K562 (cell line): Measurements from ENCODE around the gene DAG1. TPM values are rescaled to one million over a fixed set of nuclear protein-coding genes. Genes with fewer than 3 reads are reported as not detected.

ENCODE experiments used
- ATAC-seq: fragments of 200-7000 bp; cut with Tn5 transposase; 3 replicates; pipeline ENCODE4 v1.9.1; 2020; ENCODE audit warnings: moderate library complexity
- BruUV-seq: library from RNA; stranded (reverse); fragments of 400-500 nt; replicated peaks from 2 replicates; lab custom pipeline; 2021; lab: Mats Ljungman, UMichigan
- CTCF ChIA-PET: fragments of 300-600 bp; formaldehyde crosslinking; extraction: SDS; loops from one replicate; lab custom pipeline; 2021; ENCODE audit warnings: low intra/inter-chr PET ratio; lab: Yijun Ruan, JAX
- POLR2A ChIA-PET: fragments of 300-600, 350-650 bp; sonication (Branson Sonifier 250); formaldehyde crosslinking; extraction: SDS; loops from one replicate; lab custom pipeline; 2021; ENCODE audit warnings: antibody characterized with exemption, inconsistent platforms; lab: Yijun Ruan, JAX
- DNase-seq, 4 experiments: peaks; one replicate each; pipeline versions ENCODE4 v3.0.0 to v3.0.0-alpha.2; 2011 to 2018; ENCODE audit warnings: low spot score in 3 of 4, mixed read lengths in 3 of 4; ENCODE audit errors: extremely low read depth in 1 of 4
- FAIRE-seq: peaks from 2 replicates; lab custom pipeline; 2011; peaks lifted over from hg19 to GRCh38; lab: Jason Lieb, UNC
- H2AFZ ChIP-seq: 2 replicates; pipeline ENCODE4 v1.6.0; 2011; ENCODE audit warnings: low read depth, low read length, control low read depth, inconsistent platforms
- H3K27ac ChIP-seq: fragments of 200-600 bp; 3 replicates; pipeline ENCODE4 v1.8.0; 2011; ENCODE audit warnings: low read depth, mild to moderate bottlenecking, control low read depth, inconsistent platforms, low read length, moderate library complexity, mixed read lengths; ENCODE audit errors: extremely low read depth
- H3K27me3 ChIP-seq, 2 experiments: fragments of 300-600 bp in 1 of 2; 2 replicates in 1 of 2; 3 replicates in 1 of 2; pipeline versions ENCODE4 v1.6.0 to v1.8.0; 2011; ENCODE audit warnings: inconsistent platforms in 2 of 2, low read length in 2 of 2, mild to moderate bottlenecking in 1 of 2, mixed read lengths in 1 of 2, moderate library complexity in 1 of 2; ENCODE audit not compliant: control insufficient read depth in 2 of 2, insufficient read depth in 2 of 2
- H3K36me3 ChIP-seq: fragments of 300-600 bp; 3 replicates; pipeline ENCODE4 v1.8.0; 2011; ENCODE audit warnings: mild to moderate bottlenecking, low read length, inconsistent platforms; ENCODE audit not compliant: control insufficient read depth, insufficient read depth
- H3K4me1 ChIP-seq, 2 experiments: fragments of 200-600 bp in 1 of 2; replicated peaks in 1 of 2; 2 replicates in 1 of 2; 3 replicates in 1 of 2; pipeline versions ENCODE4 v1.5.1 to v1.8.0; 2011; ENCODE audit warnings: inconsistent platforms in 2 of 2, low read length in 2 of 2, mild to moderate bottlenecking in 1 of 2, mixed read lengths in 1 of 2, moderate library complexity in 1 of 2; ENCODE audit not compliant: control insufficient read depth in 2 of 2, insufficient read depth in 2 of 2
- H3K4me2 ChIP-seq: 2 replicates; pipeline ENCODE4 v1.6.1; 2011; ENCODE audit warnings: low read length, control low read depth, inconsistent platforms, mixed read lengths; ENCODE audit not compliant: insufficient read depth
- H3K4me3 ChIP-seq: fragments of 200-600 bp; sonication (generic), shearing (Covaris generic); 2 replicates; pipeline ENCODE4 v1.5.1; 2016; ENCODE audit warnings: control low read depth, inconsistent platforms
- H3K79me2 ChIP-seq: fragments of 200-600 bp; 3 replicates; pipeline ENCODE4 v1.8.0; 2011; ENCODE audit warnings: low read length, inconsistent platforms; ENCODE audit not compliant: control insufficient read depth, insufficient read depth
- H3K9ac ChIP-seq, 2 experiments: 2 replicates each; pipeline versions ENCODE4 v1.6.0 to v1.6.1; 2011; ENCODE audit warnings: low read depth in 2 of 2, low read length in 2 of 2, control low read depth in 1 of 2, inconsistent platforms in 1 of 2, mild to moderate bottlenecking in 1 of 2, mixed read lengths in 1 of 2; ENCODE audit not compliant: insufficient read depth in 1 of 2
- H3K9me1 ChIP-seq: one replicate; pipeline ENCODE4 v1.6.0; 2011; ENCODE audit warnings: inconsistent platforms, mild to moderate bottlenecking, low read length, moderate library complexity; ENCODE audit not compliant: control insufficient read depth, insufficient read depth
- H3K9me3 ChIP-seq: replicated peaks from 2 replicates; pipeline ENCODE4 v1.5.1; 2011; ENCODE audit warnings: low read depth, low read length, inconsistent platforms; ENCODE audit not compliant: control insufficient read depth, insufficient read depth
- H4K20me1 ChIP-seq: replicated peaks from 2 replicates; pipeline ENCODE4 v1.6.1; 2011; ENCODE audit warnings: low read length, inconsistent platforms, mixed read lengths; ENCODE audit not compliant: control insufficient read depth, insufficient read depth
- EHMT2 ChIP-seq: fragments of 450-650 bp; IDR thresholded peaks from 2 replicates; pipeline ENCODE4 v1.6.1; 2018; ENCODE audit warnings: antibody characterized with exemption
- FOSL1 ChIP-seq: fragments of 200-800 bp; sonication (Bioruptor generic); conservative IDR thresholded peaks from 2 replicates; pipeline ENCODE4 v1.6.1; 2016; ENCODE audit warnings: missing genetic modification characterization, missing compliant biosample characterization
- HMG20B ChIP-seq: fragments of 250-450 bp; sonication (Bioruptor Pico); IDR thresholded peaks from 2 replicates; pipeline ENCODE4 v1.5.0; 2021; ENCODE audit warnings: mild to moderate bottlenecking
- HMGN3 ChIP-seq: IDR thresholded peaks from 2 replicates; pipeline ENCODE4 v1.6.1; 2011; ENCODE audit warnings: borderline replicate concordance, low read depth, mild to moderate bottlenecking, mixed read lengths, low read length; ENCODE audit not compliant: insufficient read length; ENCODE audit errors: extremely low read depth
- KDM2B ChIP-seq: fragments of 250-450 bp; sonication (Bioruptor Pico); IDR thresholded peaks from 2 replicates; pipeline ENCODE4 v1.8.0; 2021; ENCODE audit warnings: mild to moderate bottlenecking, moderate library complexity
- RHOXF2B ChIP-seq: fragments of 250-450 bp; sonication (Bioruptor Pico); conservative IDR thresholded peaks from 2 replicates; pipeline ENCODE4 v1.5.1; 2021
- SUPT5H ChIP-seq: fragments of 450-650 bp; IDR thresholded peaks from 2 replicates; pipeline ENCODE4 v1.6.1; 2016
- ZNF263 ChIP-seq: sonication (generic); formaldehyde crosslinking; IDR thresholded peaks from 2 replicates; pipeline ENCODE4 v1.8.0; 2022; ENCODE audit warnings: mild to moderate bottlenecking, missing genetic modification reagents, borderline replicate concordance
- ZNF584 ChIP-seq: fragments of 200-800 bp; sonication (Bioruptor generic); IDR thresholded peaks from 2 replicates; pipeline ENCODE4 v1.6.1; 2016; ENCODE audit warnings: low read depth, mild to moderate bottlenecking, missing genetic modification characterization, missing compliant biosample characterization
- WGBS: fragments of 100-300 bp; shearing (Covaris generic); methylation state at CpG from one replicate; pipeline ENCODE4 v1.1.6; 2016; ENCODE audit warnings: low coverage, mixed read lengths; ENCODE audit not compliant: insufficient coverage; ENCODE audit errors: missing lambda C conversion rate; 5-methylcytosine and 5-hydroxymethylcytosine counted together
- in situ Hi-C: fragments of 300-500 bp; cut with MboI; formaldehyde crosslinking; loops from 4 replicates; pipeline ENCODE4 v1.15.0; 2018; ENCODE audit warnings: inconsistent platforms, mixed read lengths
- intact Hi-C: fragments of 100-400 bp; cut with micrococcal nuclease; formaldehyde crosslinking; loops from 2 replicates; pipeline ENCODE4 v1.14.2; 2022
- polyA plus RNA-seq, 8 experiments: library from polyadenylated mRNA; depleted of rRNA in 4 of 8; stranded (reverse) in 5 of 8; unstranded in 3 of 8; fragments of >200 nt; fragmentation: Nextera tagmentation in 2 of 8; fragmentation: Illumina TruSeq in 1 of 8; extraction: Ambion mirVana in 2 of 8; extraction: Trizol in 1 of 8; gene quantifications; 2 replicates each; pipeline versions ENCODE4 v1.2.1 to v1.2.3, GENCODE V29; 2011 to 2014; ENCODE audit warnings: inconsistent platforms in 1 of 8, missing spikeins in 1 of 8
- total RNA-seq, 7 experiments: library from RNA; depleted of rRNA in 6 of 7; stranded (reverse); fragments of >200 nt in 6 of 7; fragmentation: Illumina TruSeq in 2 of 7; extraction: Trizol in 2 of 7; gene quantifications; 2 replicates each; pipeline versions ENCODE4 v1.2.1 to v1.2.3, GENCODE V29; 2011 to 2021; ENCODE audit warnings: low replicate concordance in 1 of 7
- TF ChIP-seq, protein P1 (sequence below): fragments of 450-650 bp; IDR thresholded peaks from 2 replicates; pipeline ENCODE4 v1.6.1; 2017; ENCODE audit warnings: antibody characterized with exemption
- TF ChIP-seq, protein P2 (sequence below): fragments of 150-350 bp; IDR thresholded peaks from 2 replicates; pipeline ENCODE4 v1.6.1; 2014; ENCODE audit warnings: low read depth, mild to moderate bottlenecking, low read length, borderline replicate concordance
- TF ChIP-seq, protein P3 (sequence below): fragments of 250-450 bp; sonication (Bioruptor Pico); IDR thresholded peaks from 2 replicates; pipeline ENCODE4 v1.5.1; 2021; ENCODE audit warnings: mild to moderate bottlenecking
- TF ChIP-seq, protein P4 (sequence below): fragments of 150-350 bp; conservative IDR thresholded peaks from 2 replicates; pipeline ENCODE4 v1.6.1; 2014; ENCODE audit warnings: low read length

The DAG1 gene
- total and polyA plus RNA-seq, 9 of the 15 experiments (the other 6 are each of a cell fraction or from before 2014, with no cell fraction given): 0.29 to 19.6 (median 8.2) TPM

DNA sequence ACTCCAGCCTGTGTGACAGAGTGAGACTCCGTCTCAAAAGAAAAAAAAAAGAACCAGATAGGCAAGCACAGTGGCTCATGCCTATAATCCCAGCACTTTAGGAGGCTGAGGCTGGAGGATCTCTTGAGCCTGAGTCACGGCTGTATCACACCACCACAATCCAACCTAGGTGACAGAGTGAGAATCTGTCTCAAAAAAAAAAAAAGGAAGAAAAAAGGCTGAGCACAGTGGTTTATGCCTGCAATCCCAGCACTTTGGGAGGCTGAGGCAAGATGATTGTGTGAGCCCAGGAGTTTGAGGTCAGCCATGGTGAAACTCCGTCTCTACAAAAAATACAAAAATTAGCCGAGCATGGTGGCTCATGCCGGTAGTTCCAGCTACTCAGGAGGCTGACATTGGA lies 35.3 kb upstream of the DAG1 start:
- H3K27me3 ChIP-seq: no peaks in the 10 kb centered on the region
- H3K4me1 ChIP-seq: no peaks in the 10 kb centered on the region; a peak in 2 of 5 replicates
- FAIRE-seq: no peak
- no peak overlapping the region for H3K4me2 ChIP-seq
- no peaks in the 10 kb centered on the region for H3K9me1 ChIP-seq
- ATAC-seq: no peak
- H3K36me3 ChIP-seq: no peaks in the 10 kb centered on the region
- CTCF ChIA-PET: no interaction called here
- intact Hi-C loops (no loop called here), in situ Hi-C loops (loop anchor here (25.0 kb wide), 1 partner anchor 272 kb away; the partner anchor contains the start of genes CCDC71 and KLHDC8B)
- WGBS: 77% methylated on average over 3 of the region's 5 CpGs
- H3K79me2 ChIP-seq: no peaks in the 10 kb centered on the region
- no peaks in the 10 kb centered on the region for H3K9me3 ChIP-seq
- DNase-seq: no peak
- POLR2A ChIA-PET: interaction anchor here (0.7 kb wide), 1 partner anchor 295 kb away, joined by 3 read pairs; no protein-coding TSS in a partner anchor
- H3K9ac ChIP-seq: no peak overlapping the region
- no TSS peak for BruUV-seq
- no peak overlapping the region for H3K27ac ChIP-seq
- H3K4me3 ChIP-seq: no peak overlapping the region
- H4K20me1 ChIP-seq: no peaks in the 10 kb centered on the region
- H2AFZ ChIP-seq: no peak overlapping the region
- TF ChIP-seq RHOXF2B (no peak), EHMT2 (no peak), HMGN3 (no peak), SUPT5H (no peak), HMG20B (CRISPR knock-in tag) (no peak), ZNF263 (CRISPR knock-in tag) (no peak), FOSL1 (no peak), KDM2B (no peak), ZNF584 (CRISPR knock-in tag) (no peak)
- TF ChIP-seq, protein P1, sequence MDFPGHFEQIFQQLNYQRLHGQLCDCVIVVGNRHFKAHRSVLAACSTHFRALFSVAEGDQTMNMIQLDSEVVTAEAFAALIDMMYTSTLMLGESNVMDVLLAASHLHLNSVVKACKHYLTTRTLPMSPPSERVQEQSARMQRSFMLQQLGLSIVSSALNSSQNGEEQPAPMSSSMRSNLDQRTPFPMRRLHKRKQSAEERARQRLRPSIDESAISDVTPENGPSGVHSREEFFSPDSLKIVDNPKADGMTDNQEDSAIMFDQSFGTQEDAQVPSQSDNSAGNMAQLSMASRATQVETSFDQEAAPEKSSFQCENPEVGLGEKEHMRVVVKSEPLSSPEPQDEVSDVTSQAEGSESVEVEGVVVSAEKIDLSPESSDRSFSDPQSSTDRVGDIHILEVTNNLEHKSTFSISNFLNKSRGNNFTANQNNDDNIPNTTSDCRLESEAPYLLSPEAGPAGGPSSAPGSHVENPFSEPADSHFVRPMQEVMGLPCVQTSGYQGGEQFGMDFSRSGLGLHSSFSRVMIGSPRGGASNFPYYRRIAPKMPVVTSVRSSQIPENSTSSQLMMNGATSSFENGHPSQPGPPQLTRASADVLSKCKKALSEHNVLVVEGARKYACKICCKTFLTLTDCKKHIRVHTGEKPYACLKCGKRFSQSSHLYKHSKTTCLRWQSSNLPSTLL: no peak
- TF ChIP-seq, protein P2, sequence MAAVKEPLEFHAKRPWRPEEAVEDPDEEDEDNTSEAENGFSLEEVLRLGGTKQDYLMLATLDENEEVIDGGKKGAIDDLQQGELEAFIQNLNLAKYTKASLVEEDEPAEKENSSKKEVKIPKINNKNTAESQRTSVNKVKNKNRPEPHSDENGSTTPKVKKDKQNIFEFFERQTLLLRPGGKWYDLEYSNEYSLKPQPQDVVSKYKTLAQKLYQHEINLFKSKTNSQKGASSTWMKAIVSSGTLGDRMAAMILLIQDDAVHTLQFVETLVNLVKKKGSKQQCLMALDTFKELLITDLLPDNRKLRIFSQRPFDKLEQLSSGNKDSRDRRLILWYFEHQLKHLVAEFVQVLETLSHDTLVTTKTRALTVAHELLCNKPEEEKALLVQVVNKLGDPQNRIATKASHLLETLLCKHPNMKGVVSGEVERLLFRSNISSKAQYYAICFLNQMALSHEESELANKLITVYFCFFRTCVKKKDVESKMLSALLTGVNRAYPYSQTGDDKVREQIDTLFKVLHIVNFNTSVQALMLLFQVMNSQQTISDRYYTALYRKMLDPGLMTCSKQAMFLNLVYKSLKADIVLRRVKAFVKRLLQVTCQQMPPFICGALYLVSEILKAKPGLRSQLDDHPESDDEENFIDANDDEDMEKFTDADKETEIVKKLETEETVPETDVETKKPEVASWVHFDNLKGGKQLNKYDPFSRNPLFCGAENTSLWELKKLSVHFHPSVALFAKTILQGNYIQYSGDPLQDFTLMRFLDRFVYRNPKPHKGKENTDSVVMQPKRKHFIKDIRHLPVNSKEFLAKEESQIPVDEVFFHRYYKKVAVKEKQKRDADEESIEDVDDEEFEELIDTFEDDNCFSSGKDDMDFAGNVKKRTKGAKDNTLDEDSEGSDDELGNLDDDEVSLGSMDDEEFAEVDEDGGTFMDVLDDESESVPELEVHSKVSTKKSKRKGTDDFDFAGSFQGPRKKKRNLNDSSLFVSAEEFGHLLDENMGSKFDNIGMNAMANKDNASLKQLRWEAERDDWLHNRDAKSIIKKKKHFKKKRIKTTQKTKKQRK: no peak
- TF ChIP-seq, protein P3, sequence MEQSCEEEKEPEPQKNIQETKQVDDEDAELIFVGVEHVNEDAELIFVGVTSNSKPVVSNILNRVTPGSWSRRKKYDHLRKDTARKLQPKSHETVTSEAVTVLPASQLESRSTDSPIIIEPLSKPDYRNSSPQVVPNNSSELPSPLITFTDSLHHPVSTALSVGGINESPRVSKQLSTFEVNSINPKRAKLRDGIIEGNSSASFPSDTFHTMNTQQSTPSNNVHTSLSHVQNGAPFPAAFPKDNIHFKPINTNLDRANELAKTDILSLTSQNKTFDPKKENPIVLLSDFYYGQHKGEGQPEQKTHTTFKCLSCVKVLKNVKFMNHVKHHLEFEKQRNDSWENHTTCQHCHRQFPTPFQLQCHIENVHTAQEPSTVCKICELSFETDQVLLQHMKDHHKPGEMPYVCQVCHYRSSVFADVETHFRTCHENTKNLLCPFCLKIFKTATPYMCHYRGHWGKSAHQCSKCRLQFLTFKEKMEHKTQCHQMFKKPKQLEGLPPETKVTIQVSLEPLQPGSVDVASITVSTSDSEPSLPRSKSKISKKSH (CRISPR knock-in tag): no peak
- TF ChIP-seq, protein P4, sequence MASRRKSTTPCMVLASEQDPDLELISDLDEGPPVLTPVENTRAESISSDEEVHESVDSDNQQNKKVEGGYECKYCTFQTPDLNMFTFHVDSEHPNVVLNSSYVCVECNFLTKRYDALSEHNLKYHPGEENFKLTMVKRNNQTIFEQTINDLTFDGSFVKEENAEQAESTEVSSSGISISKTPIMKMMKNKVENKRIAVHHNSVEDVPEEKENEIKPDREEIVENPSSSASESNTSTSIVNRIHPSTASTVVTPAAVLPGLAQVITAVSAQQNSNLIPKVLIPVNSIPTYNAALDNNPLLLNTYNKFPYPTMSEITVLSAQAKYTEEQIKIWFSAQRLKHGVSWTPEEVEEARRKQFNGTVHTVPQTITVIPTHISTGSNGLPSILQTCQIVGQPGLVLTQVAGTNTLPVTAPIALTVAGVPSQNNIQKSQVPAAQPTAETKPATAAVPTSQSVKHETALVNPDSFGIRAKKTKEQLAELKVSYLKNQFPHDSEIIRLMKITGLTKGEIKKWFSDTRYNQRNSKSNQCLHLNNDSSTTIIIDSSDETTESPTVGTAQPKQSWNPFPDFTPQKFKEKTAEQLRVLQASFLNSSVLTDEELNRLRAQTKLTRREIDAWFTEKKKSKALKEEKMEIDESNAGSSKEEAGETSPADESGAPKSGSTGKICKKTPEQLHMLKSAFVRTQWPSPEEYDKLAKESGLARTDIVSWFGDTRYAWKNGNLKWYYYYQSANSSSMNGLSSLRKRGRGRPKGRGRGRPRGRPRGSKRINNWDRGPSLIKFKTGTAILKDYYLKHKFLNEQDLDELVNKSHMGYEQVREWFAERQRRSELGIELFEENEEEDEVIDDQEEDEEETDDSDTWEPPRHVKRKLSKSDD: no peak
